ENCODE results near the gene WIZ. TPM values are rescaled to one million over a fixed set of nuclear protein-coding genes. Genes with fewer than 3 reads are reported as not detected.
A peak's percentile ranks its signal among the peaks of the same experiment; 100 is the strongest.
"Not testable (repeated sequence)": the region's sequence is repeated elsewhere in the genome, so short reads cannot be mapped to it uniquely, and the experiment has no call there.

WIZ gene
- total RNA-seq, 1 donor from 2014 or later = 5.6 TPM

DNA sequence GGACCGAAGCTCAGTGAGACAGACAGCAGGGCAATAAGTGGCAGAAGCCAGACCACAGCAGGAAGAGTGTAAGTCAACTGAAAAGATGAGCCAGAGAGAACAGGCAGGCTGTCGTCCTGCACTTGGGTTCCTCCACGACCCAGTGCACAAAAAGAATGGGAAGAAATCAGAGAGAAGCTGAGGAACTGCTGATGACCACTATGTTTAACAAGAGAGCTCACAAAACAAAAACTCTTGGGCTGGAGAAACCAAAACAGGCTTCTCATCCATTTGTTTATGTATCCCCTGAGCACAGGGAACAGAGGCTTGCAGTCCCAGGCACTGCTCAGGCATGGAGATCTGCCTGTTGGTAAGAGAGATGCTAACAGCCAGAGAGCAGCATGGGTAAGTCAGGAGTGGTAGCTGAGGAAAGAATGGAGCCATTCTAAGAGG is 45.0 kb downstream of the WIZ start:
- DNase-seq (ENCODE audit: low read depth in 2 of 2) = no peak

DNA sequence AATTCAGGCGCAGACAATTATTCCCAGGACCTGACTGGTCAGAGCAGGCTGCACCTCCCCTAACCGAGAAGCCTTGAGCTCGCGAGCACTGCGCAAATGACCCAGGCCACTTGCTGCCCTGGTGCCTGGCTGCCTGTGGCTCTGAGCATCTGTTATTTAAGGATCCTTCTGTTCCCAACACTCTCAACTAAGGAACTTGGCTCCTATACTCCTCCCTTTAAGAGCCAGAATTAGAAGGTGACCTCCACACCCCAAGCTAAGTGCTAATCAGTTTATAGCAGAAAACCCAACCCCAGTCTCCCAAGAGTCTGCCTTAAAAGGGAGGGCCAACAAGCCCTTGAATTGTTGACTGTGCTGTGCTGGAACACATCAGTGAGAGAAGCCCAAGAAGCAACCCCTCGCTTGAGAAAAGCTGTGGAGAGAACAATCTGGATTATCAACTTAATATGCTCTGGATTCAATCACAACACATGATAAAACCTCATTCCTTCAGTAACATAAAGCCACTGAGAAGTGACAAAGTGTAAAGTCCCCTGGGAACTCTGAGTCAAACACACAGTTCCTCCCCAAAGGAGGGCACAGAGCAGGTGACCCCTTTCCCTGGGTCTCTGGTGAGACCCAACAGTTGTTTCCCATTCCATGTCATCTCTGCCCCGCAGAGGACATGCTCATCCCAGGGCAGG is 45.5 kb downstream of the WIZ start:
- no peak for DNase-seq (ENCODE audit: low read depth in 2 of 2)

DNA sequence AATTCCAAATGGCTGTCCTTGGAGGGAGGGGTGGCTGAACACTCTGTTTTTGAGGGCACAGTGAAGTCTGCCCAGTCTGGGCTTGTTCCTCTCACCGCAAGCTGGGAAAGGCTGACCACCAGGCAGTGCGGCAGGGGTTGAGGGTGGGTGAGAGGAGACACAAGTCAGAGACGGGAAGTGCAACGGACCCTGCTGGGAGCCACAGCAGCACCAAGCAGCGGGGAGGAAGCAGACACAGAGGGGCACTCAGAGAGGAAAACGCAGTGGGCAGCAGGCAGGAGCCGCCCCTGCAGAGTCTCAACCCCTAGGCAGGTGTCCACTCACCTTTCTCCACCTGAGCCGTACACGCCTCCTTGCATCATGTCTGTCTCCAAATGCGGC is 46.6 kb downstream of the WIZ start:
- no peak for DNase-seq (ENCODE audit: low read depth in 2 of 2)

DNA sequence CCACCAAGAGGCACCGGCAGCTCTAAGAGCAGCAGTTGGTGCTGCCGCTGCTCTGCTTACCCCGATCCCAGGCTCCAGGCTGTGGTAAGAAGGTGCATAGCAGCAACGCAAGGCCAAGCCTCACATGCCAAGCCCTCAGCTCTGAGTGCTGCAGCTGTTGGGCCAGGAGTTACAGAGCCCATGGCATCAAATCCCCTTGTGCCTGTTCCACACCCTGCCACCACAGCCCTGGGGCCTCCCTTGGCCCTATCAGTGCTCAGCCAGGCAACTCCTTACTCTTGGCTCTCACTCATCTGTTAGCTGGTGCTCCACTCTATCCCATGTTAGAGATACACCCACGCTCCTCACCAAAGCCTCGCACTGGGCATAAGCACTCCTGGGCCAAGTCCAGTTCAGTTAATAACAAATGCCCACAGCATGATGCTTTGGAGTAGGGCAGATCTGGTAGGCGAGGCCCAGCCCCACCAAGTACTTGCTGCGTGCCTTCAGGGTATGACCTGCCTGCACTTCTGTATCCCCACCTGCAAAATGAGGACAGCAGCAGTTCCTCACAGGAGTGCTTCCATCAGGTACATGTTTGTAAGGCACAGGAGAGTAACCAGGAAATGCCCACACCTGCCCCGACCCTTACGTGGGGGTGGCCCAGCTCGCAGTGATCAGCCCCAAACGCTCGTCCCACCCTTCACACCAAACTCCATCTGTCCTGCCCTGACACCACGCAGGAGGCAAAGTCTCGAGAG is 47.2 kb downstream of the WIZ start:
- no peak for DNase-seq (ENCODE audit: low read depth in 2 of 2)

DNA sequence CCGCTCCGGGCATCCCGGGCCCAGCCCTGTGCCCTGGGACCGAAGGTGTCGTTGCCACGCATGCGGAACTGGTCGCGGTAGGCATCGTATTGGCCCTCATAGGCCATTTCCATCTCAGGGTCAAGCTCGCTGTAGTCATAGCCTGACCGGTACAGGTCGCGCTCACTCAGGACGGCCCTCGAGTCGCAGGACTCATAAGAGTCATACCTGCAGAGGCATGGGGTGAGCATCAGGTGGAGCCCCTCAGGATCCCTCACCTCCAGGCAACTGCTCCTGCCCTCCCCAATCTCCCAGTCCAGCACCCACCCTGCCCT is 48.4 kb downstream of the WIZ start:
- no peak for DNase-seq (ENCODE audit: low read depth in 2 of 2)

DNA sequence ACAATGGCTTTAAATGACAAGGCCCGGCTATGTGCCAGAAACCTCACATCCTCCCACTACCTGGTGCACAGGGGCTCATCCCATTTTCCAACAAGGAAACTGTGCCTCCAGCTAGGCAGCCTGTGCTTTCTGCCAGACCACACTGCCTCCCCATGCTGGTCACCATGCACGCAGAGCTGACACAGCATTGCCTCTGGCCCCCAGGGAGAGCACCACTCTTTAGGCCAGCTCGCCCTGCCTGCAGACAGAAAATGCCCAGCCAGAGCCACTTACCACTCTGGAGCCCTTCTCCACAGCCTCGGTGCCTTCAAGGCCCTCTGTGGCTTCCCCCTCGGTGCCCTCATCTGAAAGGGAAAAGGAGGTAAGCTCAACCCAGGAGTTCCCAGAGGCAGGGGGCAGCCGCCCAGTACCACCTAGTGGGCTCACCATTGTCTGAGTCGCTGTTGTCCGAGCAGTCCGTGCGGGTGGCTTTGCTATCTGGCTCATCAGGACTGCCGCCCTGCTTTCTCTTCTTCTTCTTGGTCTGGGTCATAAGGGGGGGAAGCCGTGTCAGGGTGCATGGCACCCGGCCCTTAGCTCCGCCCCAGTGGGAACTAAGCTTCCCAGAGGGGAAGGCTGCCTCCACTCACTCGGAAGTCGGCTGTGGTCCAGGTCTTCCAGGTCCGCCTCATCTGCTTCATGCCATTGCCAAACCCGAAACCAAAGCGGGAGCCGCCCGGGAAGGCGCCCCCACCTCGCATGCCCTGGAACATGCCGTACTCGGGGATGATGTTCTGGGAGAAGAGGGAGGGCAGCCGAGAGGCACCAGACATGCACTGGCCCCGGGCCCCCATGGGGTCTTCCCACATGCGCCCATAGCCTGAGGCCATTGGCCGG is 49.0 kb downstream of the WIZ start:
- DNase-seq (ENCODE audit: low read depth in 2 of 2) = no peak

DNA sequence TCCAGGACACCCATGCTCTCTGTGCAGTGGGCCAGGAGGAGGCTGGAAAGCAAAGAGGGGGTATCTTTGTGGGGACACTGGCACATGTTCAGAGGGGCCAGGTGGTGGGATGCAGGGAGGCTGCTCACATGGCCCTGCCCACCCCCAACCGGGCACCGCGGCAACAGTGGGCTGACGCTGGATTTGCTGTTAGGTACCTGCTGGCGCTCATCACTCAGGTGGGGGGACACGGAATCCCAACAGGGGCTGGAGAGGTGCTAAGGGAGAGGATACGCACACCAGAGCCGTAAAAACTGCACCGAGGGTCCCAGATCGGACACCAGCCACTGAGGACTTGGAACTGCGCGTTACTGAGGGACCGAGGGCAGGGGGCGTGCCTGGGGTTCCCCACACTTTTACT is 50.1 kb downstream of the WIZ start:
- DNase-seq (ENCODE audit: low read depth in 2 of 2) = no peak

DNA sequence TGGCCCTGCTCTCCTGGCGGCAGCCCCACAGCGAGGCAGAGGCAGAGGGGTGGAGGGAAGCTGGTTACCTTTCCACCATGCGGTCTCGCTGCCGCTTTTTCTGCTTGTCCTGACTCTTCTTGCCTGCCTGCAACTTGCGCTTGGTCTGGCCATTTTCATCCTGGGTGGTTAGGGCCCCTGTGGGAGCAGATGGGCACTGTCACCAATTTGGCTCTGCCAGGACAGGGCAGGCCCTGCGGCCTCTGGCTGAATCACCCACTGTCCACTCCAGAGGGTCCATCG is 50.6 kb downstream of the WIZ start:
- no peak for DNase-seq (ENCODE audit: low read depth in 2 of 2)

DNA sequence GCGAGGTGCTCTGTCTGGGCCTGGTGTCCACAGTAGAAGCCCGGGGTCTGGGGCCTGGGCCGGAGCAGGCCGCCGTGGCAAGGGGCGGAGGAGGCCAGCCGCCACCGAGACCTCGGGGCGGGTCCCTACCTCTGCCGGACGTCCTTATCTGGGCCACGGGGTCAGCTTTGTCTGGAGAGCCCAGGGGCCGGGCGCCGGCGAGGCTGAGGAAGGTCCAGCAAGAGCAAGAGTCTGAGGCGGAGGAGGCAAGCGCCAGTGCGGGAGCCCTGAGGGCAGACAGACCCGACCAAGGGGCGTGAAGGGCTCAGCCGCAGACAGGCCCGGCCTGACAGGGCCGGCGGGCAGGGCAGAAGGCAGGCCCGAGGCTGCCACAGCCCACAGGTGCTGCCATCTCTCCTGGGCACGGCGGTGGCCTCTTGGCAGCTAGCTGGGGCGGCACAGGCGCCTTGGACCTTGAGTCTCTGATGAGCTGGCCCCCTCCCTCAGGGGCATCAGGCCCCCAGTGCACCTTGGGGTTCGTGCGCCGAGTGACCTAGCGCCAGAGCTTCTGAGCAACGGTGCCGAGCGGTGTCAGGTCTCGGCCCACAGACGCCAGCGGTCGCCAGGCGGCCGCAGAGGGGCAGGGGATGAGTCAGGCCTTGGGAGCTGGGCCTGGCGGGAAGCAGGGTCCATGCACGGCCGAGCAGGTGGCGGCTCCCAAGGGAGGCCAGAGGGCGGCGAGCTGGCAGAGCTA is 51.1 kb downstream of the WIZ start:
- no peak for DNase-seq (ENCODE audit: low read depth in 2 of 2)

DNA sequence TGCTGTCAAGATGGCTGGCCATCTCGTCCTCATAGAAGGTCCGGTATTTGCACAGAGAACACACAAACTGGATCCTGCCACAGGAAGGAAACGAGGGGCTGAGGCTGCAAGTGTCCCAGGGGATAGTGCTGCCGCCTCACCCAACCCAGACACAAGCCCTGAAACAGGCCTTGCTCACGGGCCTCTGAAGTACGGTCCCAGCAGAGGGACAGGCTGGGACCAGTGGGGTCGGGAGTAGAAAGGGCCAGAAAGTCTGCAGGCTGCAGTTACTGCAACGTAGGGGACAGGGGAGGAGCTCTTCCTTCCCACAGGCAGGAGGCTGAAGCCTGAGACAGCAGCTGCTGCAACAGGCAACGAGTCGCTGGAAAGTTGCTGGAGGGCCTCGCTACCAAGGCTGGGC is 52.0 kb downstream of the WIZ start:
- no peak for DNase-seq (ENCODE audit: low read depth in 2 of 2)

DNA sequence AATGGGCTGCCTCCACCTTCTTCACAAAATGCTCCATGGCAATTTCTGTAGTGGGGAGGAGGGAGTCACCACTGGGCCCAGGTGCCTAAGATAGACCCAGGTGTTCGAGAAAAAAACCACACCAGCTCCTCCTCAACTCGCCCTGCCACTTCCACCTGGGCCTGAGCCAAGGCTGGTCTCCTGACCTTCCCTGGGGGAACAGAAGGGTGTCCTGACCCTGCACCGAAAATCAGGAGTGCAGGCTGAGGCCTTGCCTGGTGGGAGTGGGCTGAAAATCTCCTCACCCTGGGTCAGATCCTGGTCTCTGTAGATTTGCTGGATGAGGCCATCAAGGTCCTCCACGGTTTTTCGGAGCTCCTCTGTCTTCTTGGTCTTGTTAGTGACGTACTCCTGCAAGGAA is 52.5 kb downstream of the WIZ start:
- DNase-seq (ENCODE audit: low read depth in 2 of 2) = no peak

DNA sequence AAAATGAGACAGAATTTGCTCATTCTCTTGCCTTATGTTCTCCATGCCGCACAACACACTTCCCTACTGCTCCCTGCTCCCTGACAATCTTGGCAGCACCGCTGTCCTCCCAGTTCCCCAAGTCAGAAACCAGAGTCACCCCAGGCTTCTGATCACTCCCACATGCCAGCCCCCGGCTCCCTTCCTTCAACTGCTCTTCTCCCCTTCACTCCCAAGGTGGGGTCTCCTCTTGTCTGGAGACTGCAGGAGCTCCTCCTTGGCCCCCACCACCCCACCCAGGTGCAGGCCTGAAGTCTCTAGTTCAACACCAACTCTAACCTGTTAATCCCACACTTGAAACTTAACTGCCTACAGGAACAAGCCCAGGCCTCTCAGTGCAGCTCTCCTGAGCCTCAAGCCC is 53.3 kb downstream of the WIZ start:
- no peak for DNase-seq (ENCODE audit: low read depth in 2 of 2)

DNA sequence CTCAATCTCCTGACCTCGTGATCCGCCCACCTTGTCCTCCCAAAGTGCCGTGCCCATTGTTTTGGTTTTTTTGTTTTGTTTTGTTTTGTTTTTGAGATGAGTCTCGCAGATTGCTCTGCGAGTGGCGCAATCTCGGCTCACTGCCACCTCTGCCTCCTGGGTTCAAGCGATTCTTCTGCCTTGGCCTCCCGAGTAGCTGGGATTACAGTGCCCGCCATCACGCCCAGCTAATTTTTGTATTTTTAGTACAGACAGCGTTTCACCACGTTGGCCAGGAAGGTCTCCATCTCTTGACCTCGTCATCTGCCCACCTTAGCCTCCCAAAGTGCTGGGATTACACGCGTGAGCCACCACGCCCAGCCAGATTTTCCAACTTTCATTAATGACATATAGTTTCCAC is 54.5 kb downstream of the WIZ start:
- DNase-seq (ENCODE audit: low read depth in 2 of 2) = not testable (repeated sequence)

DNA sequence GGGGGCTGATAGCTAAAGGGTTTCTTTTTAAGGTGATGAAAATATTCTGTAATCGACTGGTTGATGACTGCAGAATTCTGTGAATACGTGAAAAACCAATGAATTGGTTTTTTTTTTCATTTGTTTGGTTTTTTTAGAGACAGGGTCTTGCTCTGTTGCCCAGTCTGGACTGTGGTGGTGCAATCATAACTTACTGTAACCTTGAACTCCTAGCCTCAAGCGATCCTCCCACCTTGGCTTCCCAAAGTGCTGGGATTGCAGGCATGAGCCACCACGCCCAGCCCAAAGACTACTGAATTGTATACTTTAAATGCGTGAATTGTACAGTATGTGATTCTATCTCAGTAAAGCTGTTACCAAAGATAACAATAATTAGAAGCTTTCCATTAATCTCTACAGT is 55.3 kb downstream of the WIZ start:
- DNase-seq (ENCODE audit: low read depth in 2 of 2) = no peak

DNA sequence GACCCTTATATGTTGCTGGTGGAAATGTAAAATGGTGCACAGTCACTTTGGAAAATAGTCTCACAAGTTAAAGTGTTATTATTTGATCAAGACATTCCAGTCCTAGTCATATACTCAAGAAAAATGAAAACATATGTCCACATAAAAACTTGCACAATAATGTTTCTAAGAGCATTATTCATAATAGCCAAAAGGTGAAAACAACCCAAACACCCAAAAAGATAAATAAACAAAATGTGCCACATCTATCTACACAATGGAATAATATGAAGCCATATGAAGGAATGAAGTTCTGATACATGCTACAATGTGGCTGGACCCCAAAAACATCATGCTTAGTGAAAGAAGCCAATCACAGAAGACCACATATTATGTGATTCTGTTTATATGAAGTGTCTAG is 55.8 kb downstream of the WIZ start:
- DNase-seq (ENCODE audit: low read depth in 2 of 2) = no peak

DNA sequence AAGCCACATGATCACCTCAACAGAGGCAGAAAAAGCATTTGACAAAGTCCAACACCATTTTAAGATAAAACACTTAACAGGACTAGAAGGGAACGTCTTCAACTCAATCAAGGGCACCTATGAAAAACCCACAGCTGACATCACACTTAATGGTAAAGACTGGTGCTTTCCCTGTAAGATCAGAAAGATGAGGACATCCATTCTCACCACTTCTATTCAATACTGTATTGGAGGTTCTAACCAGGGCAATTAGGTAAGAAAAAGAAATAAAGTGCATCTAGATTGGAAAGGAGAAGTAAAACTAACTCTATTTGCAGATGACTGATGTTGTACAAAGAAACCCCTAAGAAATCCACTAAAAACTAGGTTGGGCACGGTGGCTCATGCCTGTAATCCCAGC is 58.9 kb downstream of the WIZ start:
- no peak for DNase-seq (ENCODE audit: low read depth in 2 of 2)

DNA sequence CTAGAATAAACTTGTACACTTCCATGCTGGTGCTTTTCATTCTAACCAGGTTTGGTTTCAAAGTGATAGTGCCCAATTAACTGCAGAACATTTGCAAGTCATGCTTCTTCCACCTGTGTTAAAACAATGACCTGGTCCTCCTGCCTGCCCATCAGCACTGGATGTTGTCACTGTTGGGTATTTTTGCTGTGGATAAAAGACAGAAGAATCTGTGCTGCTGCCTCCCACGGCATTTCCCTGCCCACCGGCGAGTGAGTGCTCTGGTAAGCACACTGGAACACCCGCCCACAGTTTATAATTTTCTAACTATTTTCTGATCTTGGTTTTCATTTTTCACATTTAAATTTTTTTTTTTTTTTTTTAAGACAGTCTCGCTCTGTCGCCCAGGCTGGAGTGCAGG is 67.9 kb downstream of the WIZ start:
- no peak for DNase-seq (ENCODE audit: low read depth in 2 of 2)

DNA sequence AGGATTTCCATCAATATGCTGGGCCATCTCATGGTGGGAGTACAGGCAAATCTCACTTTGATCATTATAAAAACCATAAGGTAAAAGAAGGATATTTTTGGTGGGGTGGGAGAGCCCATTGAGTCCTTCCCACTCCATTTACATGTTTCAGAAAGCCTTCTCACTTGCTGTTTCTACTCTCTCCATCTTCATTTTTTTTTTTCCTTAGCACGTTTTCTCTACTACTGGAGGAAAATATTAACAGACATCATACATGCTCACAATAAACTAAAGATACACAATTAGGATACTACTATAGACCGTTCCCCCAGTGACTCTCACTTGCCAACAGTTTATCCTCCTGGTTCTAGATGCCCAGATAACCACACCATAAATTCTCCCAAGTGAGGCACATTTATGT is 68.3 kb downstream of the WIZ start:
- DNase-seq (ENCODE audit: low read depth in 2 of 2) = no peak

DNA sequence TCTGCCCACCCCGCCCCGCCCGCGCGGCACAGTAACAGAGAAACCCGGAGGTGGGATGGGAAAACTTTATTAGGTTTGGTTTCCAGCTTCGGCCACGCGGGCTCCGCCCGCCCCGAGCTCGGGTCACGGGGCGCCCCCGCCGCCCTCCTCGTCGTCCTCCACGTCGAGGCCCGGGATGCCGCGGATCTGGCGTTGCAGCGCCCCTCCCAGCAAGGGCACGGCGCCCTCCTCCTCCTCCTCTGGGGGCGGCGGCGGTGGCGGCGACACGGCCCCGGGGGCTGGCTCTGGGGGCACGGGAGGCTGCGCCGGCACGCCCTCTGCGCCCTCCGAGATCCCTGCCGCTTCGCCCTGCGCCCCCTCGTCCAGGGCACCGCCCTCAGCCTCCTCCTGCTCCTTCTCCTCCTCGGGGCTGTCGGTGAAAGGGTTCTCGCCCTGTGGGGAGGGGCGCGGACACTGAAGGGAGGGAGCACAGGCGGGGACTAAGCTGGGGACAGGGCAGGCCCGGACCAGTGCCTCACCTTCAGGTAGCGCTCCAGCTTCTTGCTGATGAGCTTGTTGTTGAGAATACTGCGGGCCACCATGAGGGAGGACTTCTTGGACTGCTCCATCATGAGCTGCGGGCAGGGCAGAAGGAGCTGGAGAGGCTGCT is 69.6 kb downstream of the WIZ start:
- DNase-seq (ENCODE audit: low read depth in 2 of 2) = peak; percentile 44 to 58

DNA sequence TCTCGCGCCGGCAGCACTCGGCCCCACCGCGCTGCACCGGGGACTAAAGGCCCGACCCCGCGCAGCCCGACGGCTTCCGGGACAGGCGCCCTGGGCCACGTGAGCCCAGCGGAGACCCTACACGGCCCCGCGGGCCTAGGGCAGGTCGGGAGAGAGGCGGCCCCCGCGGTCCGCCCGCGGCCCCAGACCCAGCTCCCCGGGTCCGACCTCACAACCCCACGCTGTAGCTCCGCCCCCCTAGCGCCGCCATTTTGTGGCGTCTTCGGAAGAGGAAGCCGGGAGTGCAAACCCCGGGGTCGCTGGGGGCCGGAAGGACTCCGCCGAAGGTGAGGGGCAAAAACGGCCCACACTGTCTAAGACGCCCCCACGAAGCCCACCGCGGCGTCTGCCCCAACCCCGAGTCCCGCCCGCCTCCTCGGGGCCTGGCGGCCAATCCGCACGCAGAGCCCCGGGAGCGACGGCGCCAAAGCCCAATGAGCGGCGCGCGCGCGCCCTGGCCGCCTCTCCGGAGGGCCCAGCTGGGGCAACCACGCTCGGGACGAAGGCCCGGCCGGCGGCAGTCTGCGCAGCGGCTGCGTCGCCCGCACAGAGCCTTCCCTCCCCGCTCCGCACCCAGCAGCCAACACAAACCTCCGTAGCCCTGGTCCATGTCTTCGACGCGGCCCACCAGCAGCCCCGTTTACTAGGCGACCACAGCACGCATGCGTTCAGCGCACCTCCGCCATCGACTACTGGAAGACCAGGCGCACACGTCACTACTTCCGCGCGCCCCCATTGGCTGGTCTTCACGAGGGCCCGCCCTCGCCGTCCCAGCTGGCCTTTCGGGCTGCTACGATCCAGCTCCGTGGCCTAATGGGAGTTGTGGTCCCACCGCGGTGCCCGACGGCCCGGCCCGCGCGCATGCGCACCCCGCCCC is 70.4 kb downstream of the WIZ start, which contains the start of gene AKAP8:
AKAP8 (minus strand) TSS at position 705 of the 916 bp plus-strand sequence; CDS start at position 649, 56 bp downstream.
- DNase-seq (ENCODE audit: low read depth in 2 of 2) = peak; percentile 99 to 100

Measured in lung microvascular endothelial cell (primary cell).